Germinal center (tissue), 1 donor: Measurements from ENCODE around the gene PRKD1.

Source experiments
- DNase-seq: peaks from one replicate; pipeline ENCODE4 v3.0.0; 2012; ENCODE audit warnings: mixed read lengths, low spot score

Gene PRKD1

DNA sequence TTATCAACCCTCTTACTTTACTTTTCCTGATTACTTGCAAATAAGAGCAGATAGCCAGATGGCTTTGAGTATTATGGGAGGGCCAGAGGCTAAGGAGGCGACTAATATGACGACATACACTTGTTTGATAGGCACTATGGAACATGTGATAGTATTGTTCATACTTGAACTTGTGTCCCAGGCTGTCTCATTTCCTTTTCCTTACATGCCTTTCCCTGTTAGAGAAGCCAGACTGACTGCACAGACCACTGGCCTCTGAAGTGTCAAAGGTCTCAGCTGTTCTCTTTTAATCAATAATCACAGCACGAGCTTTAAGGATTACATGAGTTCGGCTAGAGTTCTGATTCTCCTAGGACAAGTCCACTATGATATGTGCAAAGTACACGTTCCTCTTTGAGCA lies 326.0 kb downstream of the PRKD1 start:
- DNase-seq, result no peak

DNA sequence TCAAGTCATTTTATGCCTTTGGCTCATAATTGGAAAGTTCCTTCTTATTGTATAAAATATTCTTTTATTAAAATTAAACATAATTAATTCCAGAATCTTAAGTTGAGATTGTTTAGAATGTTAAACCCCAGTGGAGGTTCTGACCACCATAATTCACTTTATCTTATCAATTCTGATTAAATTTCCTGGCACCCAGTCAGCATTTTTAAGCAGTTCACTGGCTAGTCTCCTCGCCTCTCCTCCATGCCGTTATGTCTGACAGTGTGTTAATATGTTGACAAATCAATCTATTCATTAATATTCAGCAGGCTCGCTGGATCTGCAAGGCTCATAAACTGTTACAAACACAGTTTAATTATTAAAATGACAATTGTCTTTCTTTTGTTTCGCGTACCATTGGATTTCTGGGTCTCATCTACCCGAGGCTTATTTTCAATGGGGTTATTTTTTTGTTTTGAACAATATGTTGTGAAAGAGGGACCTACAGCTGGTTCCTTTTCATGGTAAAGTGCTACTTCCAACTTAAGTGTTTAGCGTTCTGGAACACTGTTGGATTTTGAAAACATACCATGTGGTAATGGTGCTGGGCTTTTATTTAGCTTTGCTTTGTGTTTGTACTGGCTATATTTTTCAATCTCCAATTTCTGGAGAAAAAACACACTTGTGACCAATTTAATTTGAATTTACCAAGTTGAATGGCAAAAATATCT lies 339.7 kb downstream of the PRKD1 start:
- no peak for DNase-seq

DNA sequence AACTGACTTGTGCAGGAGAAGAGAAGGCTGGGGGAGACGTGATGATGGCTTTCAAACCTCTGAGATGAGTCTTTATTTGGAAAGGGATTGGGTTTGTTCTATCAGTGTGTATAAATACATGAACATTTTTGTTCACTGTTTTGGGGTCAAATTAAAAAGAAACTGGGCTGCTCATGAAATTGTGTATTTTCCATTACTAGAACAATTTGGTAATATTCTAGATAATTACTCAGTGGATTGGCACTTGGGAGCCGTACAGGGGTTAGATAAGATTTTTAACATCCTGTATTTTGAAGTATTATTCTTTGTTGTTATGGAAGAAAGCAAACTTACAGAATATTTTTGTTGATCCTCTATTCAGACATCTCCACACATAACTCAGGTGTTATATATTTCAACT lies 340.6 kb downstream of the PRKD1 start:
- no peak for DNase-seq

DNA sequence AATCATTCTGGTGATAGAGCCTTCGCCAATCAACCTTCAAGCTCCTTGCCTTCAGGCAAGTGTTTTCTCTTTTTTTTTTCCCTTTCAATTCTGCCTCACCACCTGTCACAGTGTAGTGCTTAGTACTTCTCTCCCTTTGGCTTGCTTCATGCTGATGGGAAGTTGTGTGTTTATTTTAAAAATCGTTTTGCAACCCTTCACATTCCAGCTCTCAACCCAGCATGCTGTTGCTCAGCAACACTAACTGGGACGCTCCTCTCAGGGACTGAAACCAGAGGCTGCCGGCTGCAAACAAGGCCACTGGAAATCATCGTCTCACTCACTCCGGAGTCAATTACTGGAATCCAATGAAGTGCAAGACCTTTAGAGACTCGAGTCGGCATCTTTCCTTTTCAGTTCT lies 342.7 kb downstream of the PRKD1 start:
- DNase-seq, result no peak

DNA sequence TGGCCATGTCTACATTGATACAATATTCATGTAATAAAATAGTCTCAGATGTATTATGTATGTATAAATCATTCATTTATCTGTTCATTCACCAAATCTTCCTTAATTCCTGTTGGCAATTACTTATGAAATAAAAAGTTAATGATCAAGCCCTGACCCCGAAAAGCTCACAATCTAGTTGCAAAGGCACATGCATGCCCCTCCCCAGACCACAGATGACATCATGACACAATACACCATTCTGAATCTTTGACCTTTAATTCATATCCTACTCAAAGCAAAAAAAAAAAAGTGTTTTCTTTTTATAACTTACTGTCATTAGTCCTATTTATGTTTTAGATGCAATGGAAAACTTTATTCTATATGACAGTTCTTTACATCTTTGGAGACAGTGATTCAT lies 346.9 kb downstream of the PRKD1 start:
- no peak for DNase-seq

DNA sequence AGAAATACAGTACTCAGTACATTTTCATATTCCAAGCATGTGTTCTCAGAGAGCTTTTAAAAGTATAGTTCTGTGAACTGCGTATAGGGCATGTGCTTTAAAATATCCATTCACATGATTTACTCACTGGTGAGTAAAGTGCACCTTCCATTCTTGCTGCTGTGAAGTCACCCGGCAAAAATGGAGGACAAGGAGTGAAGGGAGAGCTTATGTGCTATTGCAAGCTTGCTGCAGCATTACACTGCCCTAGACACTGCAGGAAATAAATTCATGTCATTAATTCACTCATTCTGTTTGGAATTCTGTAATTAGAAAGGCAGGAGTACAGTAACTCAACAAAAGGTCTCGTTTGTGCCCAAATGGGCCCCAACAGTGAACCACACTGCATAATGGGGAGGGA lies 347.8 kb downstream of the PRKD1 start:
- DNase-seq, result no peak

DNA sequence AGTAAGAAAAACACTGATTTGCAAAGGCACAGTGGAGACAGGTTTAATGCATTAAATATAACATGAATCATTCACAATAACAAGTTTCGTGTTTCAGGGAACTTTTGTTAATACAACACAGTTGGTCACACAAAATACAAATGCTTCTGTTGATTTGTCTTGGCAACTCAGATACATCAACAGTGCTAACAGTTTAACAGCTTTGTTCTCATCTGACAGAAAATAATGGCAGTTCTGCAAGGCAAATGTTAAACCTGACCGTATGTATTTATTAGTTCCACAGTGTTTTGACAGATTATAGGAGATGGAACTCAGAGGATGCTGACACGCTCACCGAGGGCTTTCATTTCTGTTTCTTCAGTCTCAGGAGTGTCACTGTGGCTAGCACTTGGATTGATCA lies 350.7 kb downstream of the PRKD1 start:
- no peak for DNase-seq

DNA sequence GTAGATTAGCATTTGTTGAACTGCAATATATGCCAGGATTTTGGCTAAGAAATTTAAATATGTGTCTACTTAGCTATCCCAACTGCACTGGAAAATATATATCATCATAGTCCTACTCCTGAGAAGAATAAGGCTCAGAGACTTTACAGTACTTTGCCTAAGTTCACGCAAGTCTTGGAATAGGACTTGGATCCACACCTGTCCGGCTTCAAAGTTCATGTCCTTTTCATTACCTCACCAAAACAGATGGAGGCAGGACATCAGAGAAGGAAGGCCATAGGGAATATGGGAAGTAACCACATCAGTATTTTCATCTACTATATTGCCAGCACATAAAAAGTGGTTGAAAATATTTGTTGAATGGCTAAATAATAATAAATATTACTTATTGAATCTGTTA lies 358.5 kb downstream of the PRKD1 start:
- DNase-seq, result no peak

DNA sequence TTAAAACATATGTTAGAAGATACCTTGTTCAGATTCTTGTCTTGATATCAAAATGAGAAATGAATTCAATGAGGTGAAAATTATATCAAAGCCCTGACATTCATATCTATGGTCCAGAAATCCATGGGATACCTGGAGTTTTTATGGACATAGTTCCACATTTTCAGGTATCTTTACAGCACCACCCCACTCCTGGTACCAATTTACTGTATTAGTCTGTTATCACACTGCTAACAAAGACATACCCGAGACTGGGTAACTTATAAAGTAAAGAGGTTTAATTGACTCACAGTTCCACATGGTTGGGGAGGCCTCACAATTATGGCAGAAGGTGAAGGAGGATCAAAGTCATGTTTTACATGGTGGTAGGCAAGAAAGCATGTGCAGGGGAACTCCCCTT lies 361.5 kb downstream of the PRKD1 start:
- no peak for DNase-seq

DNA sequence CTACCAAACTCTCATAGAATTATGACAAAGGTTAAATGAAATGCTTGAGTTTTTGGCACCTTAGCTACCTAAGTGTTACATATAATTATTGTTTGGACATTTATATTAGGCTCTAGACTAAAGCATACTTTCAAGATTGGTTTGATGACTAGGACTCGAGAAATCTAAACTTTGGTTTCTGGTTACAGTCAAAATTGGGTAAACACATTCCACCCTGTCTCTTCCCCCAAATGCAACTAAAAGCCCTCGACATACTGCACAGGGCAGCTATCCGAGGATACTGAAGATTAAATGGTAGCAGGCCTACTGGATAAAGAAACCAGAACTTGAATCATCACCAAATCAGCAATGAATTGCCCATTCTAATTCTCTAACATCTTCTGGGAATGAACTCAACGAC lies 369.1 kb downstream of the PRKD1 start:
- DNase-seq, result no peak

DNA sequence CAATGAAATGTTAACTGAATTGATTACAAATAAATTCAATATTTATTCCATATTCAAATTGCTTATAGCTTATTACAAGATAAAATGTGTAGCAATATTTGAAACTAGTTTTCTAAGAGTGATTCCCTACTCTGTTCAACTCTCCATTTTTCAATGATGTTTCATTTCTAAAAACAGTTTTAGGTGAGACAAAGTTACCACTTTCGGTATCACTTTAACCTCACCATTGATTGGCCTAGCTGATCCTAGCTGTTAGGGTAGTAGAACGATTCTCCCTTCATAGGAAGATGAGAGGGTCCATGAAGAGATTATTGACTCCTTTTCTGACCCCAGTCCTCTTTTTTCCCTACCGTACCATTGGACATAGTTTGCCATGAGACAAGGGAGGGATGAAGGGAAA lies 373.3 kb downstream of the PRKD1 start:
- no peak for DNase-seq

DNA sequence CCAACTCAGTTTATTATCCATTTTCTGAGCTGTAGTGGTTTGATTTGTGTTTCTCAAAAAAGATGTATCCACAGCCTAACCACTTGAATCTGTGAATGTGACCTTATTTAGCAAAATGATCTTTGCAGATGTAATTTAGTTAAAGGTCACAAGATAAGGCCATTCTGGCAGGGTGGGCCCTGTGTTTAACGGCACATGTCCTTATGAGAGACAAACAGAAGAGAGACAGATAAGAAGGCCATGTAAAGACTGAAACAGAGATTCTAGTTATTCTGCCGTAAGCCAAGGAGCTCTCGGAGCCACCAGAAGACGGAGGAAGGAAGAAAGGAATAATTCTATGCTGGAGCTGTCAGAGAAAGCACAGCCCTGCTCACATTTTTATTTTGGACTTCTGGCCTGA lies 374.2 kb downstream of the PRKD1 start:
- DNase-seq, result no peak

DNA sequence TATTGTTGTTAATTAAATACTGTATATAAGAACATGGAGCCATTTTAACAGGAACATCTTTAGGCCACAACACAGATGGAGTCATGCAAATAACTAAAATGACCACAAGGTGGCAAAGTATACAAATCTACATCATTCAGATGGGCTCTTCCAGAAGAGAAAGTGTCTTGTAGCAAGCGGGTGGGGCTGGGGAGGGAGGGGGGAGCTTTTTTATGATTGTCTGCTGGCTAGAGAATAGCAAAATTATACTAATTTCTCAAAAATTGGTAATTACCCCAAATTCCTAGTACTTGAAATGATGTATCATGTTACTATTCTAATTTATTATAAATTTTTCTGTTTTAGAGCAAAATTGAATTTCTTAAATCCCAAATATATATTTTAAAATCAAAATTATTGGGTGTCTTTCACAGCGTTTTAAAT lies 378.7 kb downstream of the PRKD1 start:
- peak; percentile 2 for DNase-seq

DNA sequence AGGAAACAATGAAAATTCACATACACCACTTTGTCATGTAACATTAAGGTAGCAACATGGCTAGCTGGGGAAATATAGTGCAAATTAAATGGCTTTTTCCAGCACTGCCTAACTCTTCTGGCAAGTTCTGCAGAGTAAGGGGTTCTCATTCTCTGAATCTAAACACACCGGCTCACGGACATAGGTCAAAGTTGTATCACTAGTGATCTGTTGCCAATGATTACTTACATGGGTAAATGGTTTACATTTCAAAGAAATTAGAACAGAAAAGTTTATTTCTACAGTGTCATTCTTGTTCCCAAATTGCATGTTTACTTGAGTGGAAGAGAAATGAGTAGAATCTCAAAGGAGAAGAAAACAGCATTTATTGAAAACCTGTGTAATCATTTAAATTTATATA lies 381.9 kb downstream of the PRKD1 start:
- no peak for DNase-seq

DNA sequence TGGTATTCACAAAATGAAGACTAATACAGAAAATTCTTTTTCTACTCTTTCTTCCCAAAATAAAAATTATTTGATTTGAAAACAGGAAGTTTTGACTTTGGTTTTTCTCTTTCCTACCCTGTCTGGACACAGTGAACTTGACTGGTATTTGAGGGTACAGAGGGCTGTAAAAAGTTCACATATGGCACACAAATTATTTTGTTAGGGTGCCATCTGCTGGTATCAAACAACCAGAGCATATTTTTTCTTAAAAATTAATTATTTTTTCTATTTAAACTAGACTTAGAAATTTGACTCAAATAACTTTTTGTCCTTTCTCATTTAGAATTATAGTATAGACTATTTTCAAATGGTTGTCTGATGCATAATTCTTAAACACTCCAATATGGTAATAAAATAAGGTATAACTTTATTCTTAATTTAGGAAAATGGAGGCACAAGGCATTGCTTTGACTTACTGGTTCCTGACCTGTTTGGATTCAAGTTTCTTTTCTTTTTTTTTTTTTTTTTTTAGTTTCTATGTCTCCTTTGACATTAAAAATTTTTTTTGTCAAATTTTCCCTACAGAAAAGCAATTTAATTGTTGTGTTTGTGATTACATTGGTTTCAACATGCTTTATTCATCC lies 390.6 kb downstream of the PRKD1 start:
- DNase-seq, result no peak

DNA sequence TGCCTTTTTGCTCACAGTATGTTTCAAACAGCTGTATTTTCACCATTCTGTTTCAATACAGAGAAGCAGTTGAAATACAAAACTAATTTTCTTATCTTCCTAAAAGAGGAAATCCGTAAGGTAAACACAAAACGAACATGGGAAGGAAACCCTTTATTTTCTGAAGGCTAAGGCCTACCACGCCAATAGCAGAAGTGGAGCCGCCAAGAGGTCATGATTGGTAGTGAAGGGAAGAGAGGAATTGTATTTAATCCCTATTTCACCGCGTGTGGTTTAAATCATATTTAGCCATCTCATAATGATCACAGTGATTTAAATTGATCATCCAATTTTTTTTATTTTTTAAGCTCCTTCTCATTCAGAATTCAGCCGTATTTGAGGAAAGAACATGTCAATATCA lies 398.2 kb downstream of the PRKD1 start:
- no peak for DNase-seq

DNA sequence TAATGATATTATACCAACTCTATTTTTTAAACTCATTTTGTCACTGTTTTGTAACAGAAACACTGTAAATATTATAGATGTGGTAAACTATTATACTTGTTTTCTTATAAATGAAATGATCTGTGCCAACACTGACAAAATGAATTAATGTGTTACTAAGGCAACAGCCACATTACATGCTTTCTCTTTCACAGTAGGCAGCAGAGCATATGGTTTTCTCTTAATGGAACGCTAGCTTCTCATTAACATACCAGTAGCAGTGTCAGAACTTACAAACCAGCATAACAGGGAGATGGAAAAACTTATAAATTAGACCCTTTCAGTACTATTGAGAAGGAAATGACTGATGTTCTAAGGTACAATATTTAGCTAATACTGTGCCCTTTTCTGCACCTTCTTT lies 398.8 kb downstream of the PRKD1 start:
- no peak for DNase-seq

DNA sequence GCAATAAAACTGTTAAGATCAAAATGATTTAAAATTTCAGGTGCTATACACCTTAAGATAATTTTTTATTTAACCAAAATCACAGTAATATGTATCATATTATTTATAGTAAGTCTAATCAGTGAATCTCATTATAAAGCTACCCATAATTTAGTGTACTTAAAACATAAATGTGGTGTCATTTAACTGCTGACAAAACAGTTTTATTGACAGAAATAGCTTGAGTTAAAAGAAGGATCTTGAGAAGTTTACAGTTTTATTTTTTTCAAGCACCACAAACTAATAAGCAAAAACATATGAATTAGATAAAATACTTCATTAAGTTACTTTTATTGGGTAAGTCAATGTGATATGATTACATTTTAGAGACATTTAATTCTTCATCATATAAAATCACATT lies 400.4 kb downstream of the PRKD1 start:
- no peak for DNase-seq
